Smooth muscle cell (in vitro differentiated cells): Measurements from ENCODE around the gene SKOR1. TPM values are rescaled to one million over a fixed set of nuclear protein-coding genes. Genes with fewer than 3 reads are reported as not detected.

Experiments used
- DNase-seq: peaks from one replicate; lab custom pipeline; 2025; ENCODE audit not compliant: unreplicated experiment; lab: John Stamatoyannopoulos, UW
- H2AFZ ChIP-seq: fragments of 200-600 bp; sonication (generic); 2 replicates; pipeline ENCODE4 v1.6.0; 2016; ENCODE audit warnings: antibody characterized with exemption, low read depth, mild to moderate bottlenecking
- H3F3A ChIP-seq: fragments of 200-600 bp; sonication (generic); 2 replicates; pipeline ENCODE4 v1.6.0; 2017; ENCODE audit warnings: antibody characterized with exemption, low read depth
- H3K27ac ChIP-seq: fragments of 200-600 bp; sonication (generic); 2 replicates; pipeline ENCODE4 v1.5.1; 2016; ENCODE audit warnings: low read depth, mild to moderate bottlenecking
- H3K27me3 ChIP-seq: fragments of 200-600 bp; sonication (generic); 2 replicates; pipeline ENCODE4 v1.6.1; 2016; ENCODE audit warnings: low read depth, mild to moderate bottlenecking
- H3K36me3 ChIP-seq: fragments of 200-600 bp; sonication (generic); 2 replicates; pipeline ENCODE4 v1.5.1; 2016; ENCODE audit warnings: low read depth
- H3K4me1 ChIP-seq: fragments of 200-600 bp; sonication (generic); 2 replicates; pipeline ENCODE4 v1.5.1; 2016; ENCODE audit warnings: low read depth
- H3K4me2 ChIP-seq: fragments of 200-600 bp; sonication (generic); 2 replicates; pipeline ENCODE4 v1.6.0; 2016; ENCODE audit warnings: mild to moderate bottlenecking
- H3K4me3 ChIP-seq: fragments of 200-600 bp; sonication (generic); 2 replicates; pipeline ENCODE4 v1.5.1; 2016; ENCODE audit warnings: mild to moderate bottlenecking
- H3K79me2 ChIP-seq: fragments of 200-600 bp; sonication (generic); 2 replicates; pipeline ENCODE4 v1.6.0; 2016; ENCODE audit warnings: low read depth, mild to moderate bottlenecking
- H3K9ac ChIP-seq: fragments of 200-600 bp; sonication (generic); 2 replicates; pipeline ENCODE4 v1.6.0; 2016; ENCODE audit warnings: low read depth
- H3K9me3 ChIP-seq: fragments of 200-600 bp; sonication (generic); replicated peaks from 2 replicates; pipeline ENCODE4 v1.5.1; 2016; ENCODE audit warnings: low read depth
- H4K20me1 ChIP-seq: fragments of 200-600 bp; sonication (generic); 2 replicates; pipeline ENCODE4 v1.6.0; 2016; ENCODE audit warnings: low read depth
- CTCF ChIP-seq: fragments of 200-600 bp; sonication (generic); IDR thresholded peaks from 2 replicates; pipeline ENCODE4 v1.5.1; 2017; ENCODE audit warnings: borderline replicate concordance, mild to moderate bottlenecking, antibody characterized with exemption; ENCODE audit not compliant: insufficient read depth, poor library complexity, severe bottlenecking
- WGBS: methylation state at CpG from one replicate; pipeline ENCODE4 v1.1.7; 2016; ENCODE audit warnings: low lambda C conversion rate; 5-methylcytosine and 5-hydroxymethylcytosine counted together
- polyA plus RNA-seq: library from polyadenylated mRNA; unstranded; fragments of >200 nt; fragmentation: Nextera tagmentation; extraction: Ambion mirVana; gene quantifications from 2 replicates; pipeline ENCODE4 v1.2.1, GENCODE V29; 2016
- total RNA-seq: library from RNA; depleted of rRNA; stranded (reverse); fragments of >200 nt; gene quantifications from 2 replicates; pipeline ENCODE4 v1.2.3, GENCODE V29; 2014

Gene SKOR1
- total and polyA plus RNA-seq, 2 experiments from 2014 or later, result 0.04 to 0.21 TPM

- Histone ChIP-seq H3K4me1 (peaks cover 45% of the 10 kb centered on the region), H3K36me3 (no peaks in the 10 kb centered on the region), H3K79me2 (no peaks in the 10 kb centered on the region), H3K4me3 (peak overlapping the region; percentile 81), H4K20me1 (no peaks in the 10 kb centered on the region), H3K9ac (peak overlapping the region; percentile 93), H3K9me3 (no peaks in the 10 kb centered on the region), H3F3A (peaks cover 14% of the 10 kb centered on the region), H3K4me2 (peak overlapping the region; percentile 90), H3K27ac (peak overlapping the region; percentile 82), H3K27me3 (peaks cover 19% of the 10 kb centered on the region), H2AFZ (peak overlapping the region; percentile 92)
- 17% methylated on average over 17 of the region's 17 CpGs for WGBS
- no peak for DNase-seq
- no peak for TF ChIP-seq CTCF
Observed at GRCh38 chr15:67840749-67841512, 15.6 kb downstream of the SKOR1 start.

GRCh38 chr15:67841513-67841762, 16.1 kb downstream of the SKOR1 start:
- Histone ChIP-seq H2AFZ (no peak overlapping the region), H3K79me2 (no peaks in the 10 kb centered on the region), H3F3A (peaks cover 14% of the 10 kb centered on the region), H3K4me2 (peak overlapping the region; percentile 90), H3K36me3 (no peaks in the 10 kb centered on the region), H3K9me3 (no peaks in the 10 kb centered on the region), H3K9ac (no peak overlapping the region), H3K27me3 (peaks cover 14% of the 10 kb centered on the region), H4K20me1 (no peaks in the 10 kb centered on the region), H3K4me1 (peaks cover 41% of the 10 kb centered on the region), H3K4me3 (peak overlapping the region; percentile 81), H3K27ac (no peak overlapping the region)
- no peak for TF ChIP-seq CTCF
- no peak for DNase-seq
- 79% methylated on average over 4 of the region's 4 CpGs for WGBS

- H3K4me2 ChIP-seq, result peak overlapping the region; percentile 55
Observed at GRCh38 chr15:67843092-67843501, 17.8 kb downstream of the SKOR1 start.

More at GRCh38 chr15:67843092-67843501, 17.8 kb downstream of the SKOR1 start:
- 65% methylated on average over 7 of the region's 7 CpGs for WGBS
- H3K27ac ChIP-seq, result peak overlapping the region; percentile 50
- H4K20me1 ChIP-seq, result no peaks in the 10 kb centered on the region
- no peaks in the 10 kb centered on the region for H3K36me3 ChIP-seq
- H3K27me3 ChIP-seq, result no peaks in the 10 kb centered on the region
- no peak for DNase-seq
- H3K79me2 ChIP-seq, result no peaks in the 10 kb centered on the region
- no peaks in the 10 kb centered on the region for H3K9me3 ChIP-seq
- no peak overlapping the region for H3K4me3 ChIP-seq
- no peak overlapping the region for H3K9ac ChIP-seq
- TF ChIP-seq CTCF, result no peak
- peaks cover 14% of the 10 kb centered on the region for H3F3A ChIP-seq
- peaks cover 41% of the 10 kb centered on the region for H3K4me1 ChIP-seq
- no peak overlapping the region for H2AFZ ChIP-seq
